GM23338 (cell line): ENCODE data around the gene MAPK8. TPM values are rescaled to one million over a fixed set of nuclear protein-coding genes. Genes with fewer than 3 reads are reported as not detected.

Experiments used
- ATAC-seq: fragments of 200-7000 bp; cut with Tn5 transposase; 3 replicates; pipeline ENCODE4 v1.9.1; 2020
- DNase-seq: peaks from one replicate; pipeline ENCODE4 v3.0.0-alpha.2; 2015; ENCODE audit warnings: low spot score
- H2AFZ ChIP-seq: fragments of 200-600 bp; sonication (generic); 2 replicates; pipeline ENCODE4 v1.8.0; 2016; ENCODE audit warnings: antibody characterized with exemption, mild to moderate bottlenecking, moderate library complexity
- H3F3A ChIP-seq: fragments of 200-600 bp; sonication (generic); replicated peaks from 2 replicates; pipeline ENCODE4 v1.8.0; 2017; ENCODE audit warnings: antibody characterized with exemption, mixed run types, low read depth
- H3K27ac ChIP-seq: fragments of 200-600 bp; sonication (generic); 2 replicates; pipeline ENCODE4 v1.6.1; 2016; ENCODE audit warnings: low read depth
- H3K27me3 ChIP-seq: fragments of 200-600 bp; sonication (generic); 2 replicates; pipeline ENCODE4 v1.8.0; 2016; ENCODE audit warnings: mild to moderate bottlenecking, mixed run types, moderate library complexity; ENCODE audit not compliant: insufficient read depth
- H3K36me3 ChIP-seq: fragments of 200-600 bp; sonication (generic); 2 replicates; pipeline ENCODE4 v1.8.0; 2016; ENCODE audit warnings: mild to moderate bottlenecking; ENCODE audit not compliant: insufficient read depth
- H3K4me1 ChIP-seq: fragments of 200-600 bp; sonication (generic); 2 replicates; pipeline ENCODE4 v1.8.0; 2016; ENCODE audit warnings: mild to moderate bottlenecking, moderate library complexity; ENCODE audit not compliant: insufficient read depth
- H3K4me2 ChIP-seq: fragments of 200-600 bp; sonication (generic); 2 replicates; pipeline ENCODE4 v1.7.1; 2017; ENCODE audit warnings: mixed run types
- H3K4me3 ChIP-seq: fragments of 200-600 bp; sonication (generic); 2 replicates; pipeline ENCODE4 v1.6.1; 2016; ENCODE audit warnings: mixed run types
- H3K79me2 ChIP-seq: fragments of 200-600 bp; sonication (generic); replicated peaks from 2 replicates; pipeline ENCODE4 v1.8.0; 2017; ENCODE audit warnings: mild to moderate bottlenecking; ENCODE audit not compliant: insufficient read depth
- H3K9me2 ChIP-seq: fragments of 200-600 bp; sonication (generic); 2 replicates; pipeline ENCODE4 v1.8.0; 2017; ENCODE audit not compliant: insufficient read depth
- H4K20me1 ChIP-seq: fragments of 200-600 bp; sonication (generic); replicated peaks from 2 replicates; pipeline ENCODE4 v1.8.0; 2017; ENCODE audit warnings: mild to moderate bottlenecking; ENCODE audit not compliant: insufficient read depth
- H3K27ac Mint-ChIP-seq: 2 replicates; pipeline ENCODE4 v1.8.0; 2020; ENCODE audit warnings: inconsistent platforms, mild to moderate bottlenecking, moderate library complexity, mixed read lengths
- H3K27me3 Mint-ChIP-seq: 3 replicates; pipeline ENCODE4 v1.8.0; 2022; ENCODE audit warnings: low read depth, mild to moderate bottlenecking, moderate library complexity, mixed read lengths, inconsistent platforms; ENCODE audit not compliant: insufficient read depth, poor library complexity
- H3K36me3 Mint-ChIP-seq: 3 replicates; pipeline ENCODE4 v1.8.0; 2021; ENCODE audit warnings: low read depth, mild to moderate bottlenecking, inconsistent platforms, moderate library complexity, mixed read lengths
- H3K4me1 Mint-ChIP-seq: 3 replicates; pipeline ENCODE4 v1.8.0; 2020; ENCODE audit warnings: mild to moderate bottlenecking, inconsistent platforms, mixed read lengths
- H3K4me3 Mint-ChIP-seq: 3 replicates; pipeline ENCODE4 v1.8.0; 2021; ENCODE audit warnings: moderate library complexity, mild to moderate bottlenecking, inconsistent platforms, mixed read lengths
- H3K9me3 Mint-ChIP-seq: 3 replicates; pipeline ENCODE4 v1.8.0; 2020; ENCODE audit warnings: moderate library complexity, mild to moderate bottlenecking, inconsistent platforms, mixed read lengths
- CREB1 ChIP-seq: fragments of 250-450 bp; sonication (Bioruptor Pico); IDR thresholded peaks from 2 replicates; pipeline ENCODE4 v1.5.0; 2020; ENCODE audit warnings: low read depth, mild to moderate bottlenecking, moderate library complexity
- EZH2 ChIP-seq: fragments of 200-600 bp; sonication (generic); IDR thresholded peaks from one replicate; pipeline ENCODE4 v1.8.0; 2017; ENCODE audit warnings: antibody characterized with exemption, mild to moderate bottlenecking, low read depth; ENCODE audit not compliant: unreplicated experiment
- EZH2phosphoT487 ChIP-seq: fragments of 200-600 bp; sonication (generic); IDR thresholded peaks from one replicate; pipeline ENCODE4 v1.8.1; 2018; ENCODE audit warnings: antibody characterized with exemption; ENCODE audit not compliant: unreplicated experiment
- JUNB ChIP-seq: IDR thresholded peaks from one replicate; pipeline ENCODE4 v1.6.1; 2016; ENCODE audit warnings: antibody characterized with exemption; ENCODE audit not compliant: unreplicated experiment
- REST ChIP-seq: IDR thresholded peaks from one replicate; pipeline ENCODE4 v1.6.1; 2018; ENCODE audit warnings: antibody characterized with exemption; ENCODE audit not compliant: unreplicated experiment
- STAT1 ChIP-seq: IDR thresholded peaks from one replicate; pipeline ENCODE4 v1.6.1; 2016; ENCODE audit warnings: antibody characterized with exemption; ENCODE audit not compliant: unreplicated experiment
- ZNF114 ChIP-seq: fragments of 250-450 bp; sonication (Bioruptor Pico); IDR thresholded peaks from 2 replicates; pipeline ENCODE4 v1.5.0; 2020; ENCODE audit warnings: mild to moderate bottlenecking, moderate library complexity
- ZNF331 ChIP-seq: fragments of 250-450 bp; sonication (Bioruptor Pico); IDR thresholded peaks from 2 replicates; pipeline ENCODE4 v1.5.0; 2020; ENCODE audit warnings: low read depth, mild to moderate bottlenecking, moderate library complexity
- polyA plus RNA-seq: library from polyadenylated mRNA; unstranded; fragments of >200 nt; fragmentation: Nextera tagmentation; extraction: Ambion mirVana; gene quantifications from 2 replicates; pipeline ENCODE4 v1.2.1, GENCODE V29; 2016
- total RNA-seq: library from RNA; depleted of rRNA; stranded (reverse); fragments of >200 nt; shearing (Covaris generic); gene quantifications from 2 replicates; pipeline ENCODE4 v1.2.3, GENCODE V29; 2014
- TF ChIP-seq, protein P1 (sequence below), 2 experiments: fragments of 200-600 bp in 1 of 2; sonication (generic) in 1 of 2; conservative IDR thresholded peaks; 2 replicates each; pipeline versions ENCODE4 v1.5.1 to v1.6.1; 2016 to 2017; ENCODE audit warnings: antibody characterized with exemption in 2 of 2, low read depth in 2 of 2, mild to moderate bottlenecking in 2 of 2, moderate library complexity in 1 of 2

Gene MAPK8
- total and polyA plus RNA-seq, 2 experiments from 2014 or later, result 52.4 to 73.6 TPM

- DNase-seq, result no peak
- TF ChIP-seq EZH2 (no peak), JUNB (no peak), REST (no peak), ZNF331 (CRISPR knock-in tag) (no peak)
- TF ChIP-seq, protein P1, sequence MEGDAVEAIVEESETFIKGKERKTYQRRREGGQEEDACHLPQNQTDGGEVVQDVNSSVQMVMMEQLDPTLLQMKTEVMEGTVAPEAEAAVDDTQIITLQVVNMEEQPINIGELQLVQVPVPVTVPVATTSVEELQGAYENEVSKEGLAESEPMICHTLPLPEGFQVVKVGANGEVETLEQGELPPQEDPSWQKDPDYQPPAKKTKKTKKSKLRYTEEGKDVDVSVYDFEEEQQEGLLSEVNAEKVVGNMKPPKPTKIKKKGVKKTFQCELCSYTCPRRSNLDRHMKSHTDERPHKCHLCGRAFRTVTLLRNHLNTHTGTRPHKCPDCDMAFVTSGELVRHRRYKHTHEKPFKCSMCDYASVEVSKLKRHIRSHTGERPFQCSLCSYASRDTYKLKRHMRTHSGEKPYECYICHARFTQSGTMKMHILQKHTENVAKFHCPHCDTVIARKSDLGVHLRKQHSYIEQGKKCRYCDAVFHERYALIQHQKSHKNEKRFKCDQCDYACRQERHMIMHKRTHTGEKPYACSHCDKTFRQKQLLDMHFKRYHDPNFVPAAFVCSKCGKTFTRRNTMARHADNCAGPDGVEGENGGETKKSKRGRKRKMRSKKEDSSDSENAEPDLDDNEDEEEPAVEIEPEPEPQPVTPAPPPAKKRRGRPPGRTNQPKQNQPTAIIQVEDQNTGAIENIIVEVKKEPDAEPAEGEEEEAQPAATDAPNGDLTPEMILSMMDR (conservative IDR thresholded peaks at IDR 0.05; ENCODE audit: low read depth in 2 of 2), result peak; percentile 51 to 57
- Histone ChIP-seq H3F3A (no peaks in the 10 kb centered on the region; the same call in 1 of the 2 replicates), H3K4me3 (no peak overlapping the region), H3K4me1 (peaks cover 13% of the 10 kb centered on the region), H2AFZ (no peak overlapping the region), H3K4me2 (no peak overlapping the region), H3K79me2 (peaks cover 77% of the 10 kb centered on the region), H3K27ac (no peak overlapping the region), H4K20me1 (peaks cover 25% of the 10 kb centered on the region; the same call in 1 of the 2 replicates), H3K9me2 (peaks cover 3% of the 10 kb centered on the region; the same call in 1 of the 2 replicates), H3K27me3 (0 out of 2 replicates have a peak, but pooled peaks cover under 1% of the 10 kb centered on the region), H3K36me3 (no peaks in the 10 kb centered on the region)
- no peaks in the 10 kb centered on the region for H3K27me3 Mint-ChIP-seq
- H3K27ac Mint-ChIP-seq, result peak overlapping the region; percentile 51; the same call in 1 of the 2 replicates
- H3K4me1 Mint-ChIP-seq, result peaks cover 27% of the 10 kb centered on the region
- no peaks in the 10 kb centered on the region for H3K36me3 Mint-ChIP-seq
- no peaks in the 10 kb centered on the region; the same call in 2 of the 3 replicates for H3K9me3 Mint-ChIP-seq
- ATAC-seq, result no peak
- H3K4me3 Mint-ChIP-seq, result no peak overlapping the region
Measured at GRCh38 chr10:48309711-48310226, 3.3 kb downstream of the MAPK8 start.

DNA sequence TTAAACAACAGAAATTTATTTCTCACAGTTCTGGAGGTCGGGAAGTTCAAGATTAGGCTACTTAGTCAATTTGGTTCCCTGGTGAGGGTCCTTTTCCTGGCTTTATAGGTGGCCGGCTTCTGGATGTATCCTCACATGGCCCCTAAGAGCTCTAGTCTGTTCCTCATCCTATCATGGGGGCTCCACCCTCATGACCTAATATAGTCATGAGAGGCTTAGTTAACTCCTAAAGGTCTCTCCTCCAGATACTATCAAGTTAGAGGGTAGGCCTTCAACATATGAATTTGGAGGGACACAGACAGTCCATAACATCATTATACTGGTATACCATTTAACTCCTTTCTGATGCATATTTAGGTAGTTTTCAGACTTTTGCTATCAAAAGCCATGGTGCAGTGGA lies 7.6 kb downstream of the MAPK8 start:
- TF ChIP-seq ZNF114 (CRISPR knock-in tag), result no peak
- no peak for TF ChIP-seq STAT1
- TF ChIP-seq EZH2phosphoT487, result no peak
- no peak for TF ChIP-seq ZNF331 (CRISPR knock-in tag)
- no peak for TF ChIP-seq EZH2
- no peak for TF ChIP-seq CREB1 (CRISPR knock-in tag)
- H3K9me3 Mint-ChIP-seq, result no peaks in the 10 kb centered on the region
- peaks cover 36% of the 10 kb centered on the region for H4K20me1 ChIP-seq

More for the DNA sequence above, 7.6 kb downstream of the MAPK8 start:
- no peaks in the 10 kb centered on the region for H3K9me2 ChIP-seq
- Mint-ChIP-seq H3K4me3 (no peak overlapping the region), H3K27ac (no peak overlapping the region), H3K27me3 (no peaks in the 10 kb centered on the region), H3K36me3 (no peaks in the 10 kb centered on the region), H3K4me1 (peaks cover 16% of the 10 kb centered on the region; the same call in 2 of the 3 replicates)
- DNase-seq, result no peak
- no peak overlapping the region for H3K27ac ChIP-seq
- H3K27me3 ChIP-seq, result no peaks in the 10 kb centered on the region
- no peak overlapping the region for H3K4me3 ChIP-seq
- H3F3A ChIP-seq, result no peaks in the 10 kb centered on the region
- no peaks in the 10 kb centered on the region for H3K36me3 ChIP-seq
- H3K4me2 ChIP-seq, result no peak overlapping the region
- peak; percentile 32; the same call in 2 of the 3 replicates for ATAC-seq
- H2AFZ ChIP-seq, result no peak overlapping the region
- peaks cover 8% of the 10 kb centered on the region for H3K4me1 ChIP-seq
- H3K79me2 ChIP-seq, result peaks cover 100% of the 10 kb centered on the region
